DMS79 (cell line): ENCODE data around the gene MBLAC1.

ENCODE experiments used
- DNase-seq: peaks from one replicate; lab custom pipeline; 2025; lab: John Stamatoyannopoulos, UW

The MBLAC1 gene

DNA sequence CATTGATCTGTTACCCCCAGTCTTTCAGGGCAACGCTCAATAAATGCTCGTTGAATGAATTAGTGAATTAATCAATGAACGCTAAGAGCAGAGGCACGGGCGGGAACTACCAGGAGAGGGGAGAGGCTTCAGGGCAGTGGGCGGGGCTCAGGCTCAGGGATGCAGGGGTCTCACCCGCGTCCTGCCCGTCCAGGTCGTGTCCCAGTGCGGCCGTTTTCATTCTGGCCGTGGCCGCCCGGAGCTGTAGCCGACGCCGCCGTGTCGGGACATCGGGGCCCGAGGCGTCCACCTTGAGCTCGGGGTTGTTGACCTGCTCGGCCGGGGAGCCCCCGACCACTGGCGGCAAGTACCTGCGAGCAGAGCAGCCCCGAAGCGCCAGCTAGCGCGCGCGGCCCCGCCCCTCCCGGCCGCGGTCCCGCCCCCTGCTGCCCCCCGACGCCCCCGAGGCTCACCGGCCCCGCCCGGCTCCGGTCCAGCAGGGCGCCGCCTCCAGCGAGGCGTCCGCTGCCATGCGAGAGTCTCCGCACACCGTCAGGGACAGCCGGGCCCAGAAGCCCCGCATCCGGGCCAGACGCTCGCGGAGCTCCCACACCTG, 44.4 kb downstream of the MBLAC1 start:
- DNase-seq, result no peak

DNA sequence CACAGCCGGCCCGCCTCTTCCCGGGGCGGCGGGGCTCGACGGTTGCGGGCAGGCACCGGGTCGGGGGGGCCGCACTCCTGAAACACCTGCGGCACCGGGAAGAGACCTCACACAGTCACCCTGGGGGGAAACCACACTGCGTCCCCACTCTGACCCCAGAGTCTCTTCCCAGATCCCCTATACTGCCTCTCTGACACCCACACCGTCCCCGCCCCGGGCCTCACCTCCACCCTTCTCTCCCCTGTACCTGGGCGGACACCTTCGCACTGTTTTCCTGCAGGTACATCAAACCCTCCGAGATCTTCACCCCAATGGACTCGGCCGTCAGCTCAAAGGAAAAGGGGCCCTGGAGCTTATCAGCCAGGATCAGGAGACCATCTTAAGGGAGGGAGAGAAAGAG, 45.1 kb downstream of the MBLAC1 start:
- no peak for DNase-seq

DNA sequence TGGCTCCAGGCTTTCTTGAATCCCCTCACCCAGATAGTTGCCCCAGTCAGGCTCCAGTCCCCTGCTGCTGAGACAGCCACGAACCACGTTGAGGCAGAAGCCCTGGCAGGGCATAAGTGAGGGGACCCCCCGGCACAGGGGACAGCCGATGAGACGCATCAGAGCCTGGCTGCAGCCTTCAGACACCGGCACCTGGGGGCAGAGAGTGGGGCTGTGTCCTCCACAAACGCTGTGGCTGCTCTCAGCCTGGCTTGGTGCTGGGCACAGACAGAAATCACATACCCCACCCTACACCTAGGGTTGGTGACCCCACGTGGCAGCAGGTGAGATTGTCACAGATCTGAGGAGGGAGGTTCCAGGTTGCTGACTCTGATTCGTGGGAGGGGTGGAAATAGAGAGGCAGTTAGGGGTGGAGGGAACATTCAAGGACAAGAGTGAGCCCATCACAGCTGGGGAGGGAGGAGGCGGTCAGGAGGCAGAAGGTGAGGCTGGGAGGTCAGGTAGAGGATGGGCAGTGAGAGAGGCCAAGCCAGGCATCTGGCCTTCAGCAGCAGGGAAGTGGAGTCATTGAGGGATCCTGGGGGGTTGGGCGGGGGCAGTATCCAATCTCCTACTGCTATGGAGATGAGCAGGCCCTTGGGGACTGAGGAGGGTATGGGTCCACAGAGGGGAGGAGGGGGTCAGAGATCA, 47.2 kb downstream of the MBLAC1 start:
- DNase-seq, result no peak

DNA sequence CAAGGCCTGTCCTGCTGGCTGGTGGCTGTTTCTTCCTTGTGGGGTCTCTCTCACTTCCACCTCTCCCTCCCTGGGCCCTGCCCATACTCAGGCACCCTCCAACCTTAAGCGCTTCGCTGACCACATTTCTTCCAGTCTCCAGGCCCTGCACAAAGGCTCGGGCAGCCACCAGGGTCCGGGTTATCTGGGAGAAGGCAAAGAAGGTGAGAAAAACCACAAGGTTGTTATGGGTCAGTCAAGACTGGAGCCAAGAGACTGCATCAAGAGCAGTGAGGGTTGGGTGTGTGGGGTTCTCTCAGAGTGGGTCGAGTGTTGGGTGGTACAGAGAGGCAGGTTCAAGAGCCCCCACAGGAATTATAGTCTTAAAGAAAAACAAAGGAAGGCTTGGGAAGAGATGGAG, 47.8 kb downstream of the MBLAC1 start:
- DNase-seq, result no peak

DNA sequence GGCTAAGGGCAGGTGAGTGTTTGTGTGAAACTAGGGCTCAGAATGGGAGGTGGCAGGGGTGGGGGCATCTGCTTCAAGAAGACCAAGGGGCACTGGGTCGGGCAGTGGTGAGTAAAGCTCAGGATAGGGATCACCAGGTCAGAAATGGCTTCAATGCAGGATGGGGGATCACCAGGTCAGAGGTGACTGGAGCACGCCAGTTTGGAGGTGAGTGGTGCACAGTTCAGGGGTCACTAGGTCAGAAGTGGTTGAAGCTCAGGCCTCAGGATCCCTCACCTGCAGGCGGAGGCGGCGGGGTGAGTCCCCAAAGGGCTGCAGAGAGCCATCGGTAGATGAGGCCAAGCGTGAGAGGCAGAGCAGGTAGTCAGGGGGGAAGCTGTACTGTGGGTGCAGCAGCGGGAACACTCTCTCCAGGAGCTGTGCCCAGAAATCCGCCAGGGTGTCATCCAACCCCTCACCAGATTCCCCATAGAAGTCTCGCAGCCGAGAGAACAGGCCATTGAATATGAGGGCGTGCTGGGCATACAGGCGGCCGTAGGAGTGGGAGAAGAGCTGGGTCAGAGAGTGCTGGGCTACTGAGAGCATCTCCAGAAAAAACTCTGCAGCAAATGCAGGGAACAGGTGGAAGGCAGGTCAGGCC, 48.6 kb downstream of the MBLAC1 start:
- DNase-seq, result no peak

DNA sequence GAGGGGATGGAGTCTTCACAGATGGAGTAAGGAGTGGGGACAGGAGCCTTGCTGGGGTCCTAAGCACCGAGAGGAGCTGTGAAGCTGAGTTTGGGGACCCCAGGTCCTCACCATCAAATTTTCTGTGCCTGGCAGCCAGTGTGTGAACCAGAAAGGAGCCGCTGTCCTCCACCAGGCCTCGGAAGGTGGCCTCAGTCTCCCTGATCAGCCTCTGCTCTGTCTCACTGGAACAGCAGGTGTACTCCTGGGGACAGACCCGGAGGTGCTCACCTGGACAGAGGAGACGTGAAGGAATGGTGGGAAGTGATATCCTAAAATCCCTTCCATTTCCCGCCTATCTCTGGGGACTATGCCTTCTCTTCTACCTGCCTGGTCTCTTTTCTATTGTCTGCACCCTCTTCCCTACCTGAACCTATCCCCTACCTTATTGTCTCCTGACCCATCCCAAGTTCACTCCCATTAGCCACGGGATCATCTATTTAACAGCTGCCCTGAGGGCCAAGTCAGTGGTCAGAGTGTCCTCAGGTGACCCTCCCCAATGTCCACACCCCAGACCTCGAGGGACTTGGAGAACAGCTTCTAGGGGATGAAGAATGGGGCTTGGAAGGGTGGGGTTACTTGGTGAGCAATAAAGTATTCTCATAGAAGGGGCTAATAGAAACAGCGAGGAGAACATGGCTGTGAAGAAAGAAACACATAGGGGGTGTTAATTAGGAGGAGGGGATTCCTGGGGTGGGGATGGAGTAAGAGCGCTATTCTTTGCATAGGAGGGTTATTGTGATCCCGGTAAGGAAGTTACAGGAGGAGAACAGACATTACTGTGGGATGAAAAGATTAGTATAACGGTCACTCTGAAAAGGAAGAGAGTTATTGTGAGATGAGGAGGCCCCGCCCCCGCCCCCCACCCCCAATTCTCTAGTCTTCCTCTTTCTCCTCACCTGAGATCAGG, 49.6 kb downstream of the MBLAC1 start:
- no peak for DNase-seq

DNA sequence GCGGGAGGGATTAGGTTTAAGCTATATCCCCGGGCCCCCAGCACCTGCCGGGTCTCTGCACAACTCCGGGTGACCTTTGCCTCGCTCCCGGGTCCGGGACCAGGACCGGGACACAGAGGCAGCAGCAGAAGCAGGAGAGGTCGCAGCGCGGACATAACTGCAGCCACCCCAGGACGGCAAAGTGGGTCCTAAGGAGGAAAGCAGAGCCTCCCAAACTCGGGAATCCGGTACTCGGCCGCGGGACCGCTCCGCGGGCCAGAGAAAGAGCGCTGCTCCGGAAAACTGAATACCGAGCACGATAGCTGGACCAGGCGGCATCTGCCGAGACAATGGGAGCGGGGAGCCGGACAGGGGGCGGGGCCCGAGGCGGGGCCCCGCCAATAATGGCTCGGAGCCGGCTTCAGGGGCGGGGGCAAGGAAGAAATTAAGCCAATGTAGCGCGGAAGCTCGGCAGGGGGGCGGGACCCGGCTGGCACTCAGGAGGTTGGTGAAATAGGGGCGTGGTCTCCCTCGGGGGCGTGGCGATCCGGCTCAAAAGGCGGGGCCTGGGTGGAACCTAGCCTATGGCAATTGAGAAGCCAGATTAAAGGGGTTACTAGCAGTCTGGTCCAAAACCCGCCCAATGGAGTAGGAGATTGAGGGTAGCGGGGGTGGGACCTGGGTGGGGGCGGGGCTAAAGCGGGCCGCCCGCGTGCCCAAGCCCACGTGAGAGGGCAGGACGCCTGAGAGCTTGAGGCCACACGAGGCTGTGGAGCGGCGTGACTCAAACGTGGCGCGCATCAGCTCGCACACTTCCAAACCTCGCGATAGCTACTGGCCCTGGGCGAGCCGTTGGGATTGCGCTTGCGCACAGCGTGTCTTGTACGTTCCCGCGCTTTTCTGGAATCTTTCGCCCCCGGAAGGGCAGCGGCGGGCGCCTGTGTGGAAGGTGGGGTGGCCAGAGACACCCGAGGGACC, 50.6 kb downstream of the MBLAC1 start, which contains the start of the genes GPC2 and STAG3:
Gene GPC2, minus strand, starts transcription at position 337 of the 957 bp plus-strand sequence. Its CDS starts 182 bp downstream, at position 155.
Gene STAG3, plus strand, starts transcription at position 874 of the 957 bp plus-strand sequence. CDS start 2,639 bp downstream, outside the sequence.
- peak; percentile 88 for DNase-seq
